ENCODE results near the gene MYEF2.
A peak's percentile ranks its signal among the peaks of the same experiment; 100 is the strongest.

DNA sequence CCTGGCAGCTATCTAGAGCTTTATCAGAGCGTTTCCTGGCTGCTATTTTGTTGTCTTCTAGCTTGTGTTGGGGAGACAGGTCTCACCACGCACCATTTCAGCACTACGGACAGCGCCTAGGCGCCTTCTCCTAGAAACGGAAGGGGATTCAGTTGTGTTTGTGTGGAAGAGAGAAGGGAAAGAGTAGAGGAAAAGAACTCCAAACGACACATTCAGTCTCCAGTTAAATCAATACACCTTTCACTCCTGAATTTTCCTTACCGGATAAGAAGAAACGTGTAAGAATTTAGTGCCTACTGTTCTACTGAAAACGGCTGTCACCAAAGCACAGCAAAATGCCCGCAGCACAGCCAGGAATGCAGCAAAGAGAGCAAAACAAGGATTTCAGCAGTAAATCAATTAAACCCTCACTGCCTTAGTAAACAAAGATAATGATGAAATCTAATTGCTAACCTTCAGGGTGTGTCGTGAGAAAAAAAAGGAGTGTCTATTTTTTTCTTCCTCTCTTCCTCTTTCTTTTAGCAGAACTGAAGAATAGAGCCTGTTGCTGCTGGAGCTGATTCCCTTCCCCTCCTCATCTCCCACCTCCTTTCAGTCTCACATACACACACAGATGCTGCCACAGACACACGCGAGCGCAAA lies 13.0 kb upstream of the MYEF2 start:
- no peak for TF ChIP-seq ZNF292 (CRISPR knock-in tag; IDR thresholded peaks at IDR 0.05; ENCODE audit: borderline replicate concordance, low read depth)
- no peak for TF ChIP-seq NR0B2 (CRISPR knock-in tag; IDR thresholded peaks at IDR 0.05)
- no peak for TF ChIP-seq ZNF343 (CRISPR knock-in tag; IDR thresholded peaks at IDR 0.05)
- TF ChIP-seq CTCF (CRISPR knock-in tag; IDR thresholded peaks at IDR 0.05): no peak
- TF ChIP-seq SALL1 (CRISPR knock-in tag; IDR thresholded peaks at IDR 0.05): peak; percentile 29; the same call in 1 of the 2 replicates
